Activated naive CD8-positive, alpha-beta T cell treated with anti-CD3 and anti-CD28 coated beads for 36 hours (primary cell): ENCODE results near the gene PPP1R3G. TPM values are rescaled to one million over a fixed set of nuclear protein-coding genes. Genes with fewer than 3 reads are reported as not detected.
A peak's percentile ranks its signal among the peaks of the same experiment; 100 is the strongest.

ENCODE experiments used
- DNase-seq: peaks from one replicate; pipeline ENCODE4 v3.0.0; 2021
- H3K27ac Mint-ChIP-seq: one replicate; pipeline ENCODE4 v1.8.0; 2022; ENCODE audit warnings: mild to moderate bottlenecking, moderate library complexity, mixed read lengths
- H3K27me3 Mint-ChIP-seq: one replicate; pipeline ENCODE4 v1.8.0; 2022; ENCODE audit warnings: mild to moderate bottlenecking, mixed read lengths
- H3K36me3 Mint-ChIP-seq: one replicate; pipeline ENCODE4 v1.8.0; 2021; ENCODE audit warnings: mild to moderate bottlenecking, mixed read lengths
- H3K4me1 Mint-ChIP-seq: one replicate; pipeline ENCODE4 v1.8.0; 2021; ENCODE audit warnings: mixed read lengths
- H3K4me3 Mint-ChIP-seq: one replicate; pipeline ENCODE4 v1.8.0; 2022; ENCODE audit warnings: mild to moderate bottlenecking, moderate library complexity, mixed read lengths
- H3K9me3 Mint-ChIP-seq: one replicate; pipeline ENCODE4 v1.8.0; 2022; ENCODE audit warnings: mixed read lengths
- total RNA-seq, 2 experiments: library from RNA; stranded (reverse); gene quantifications; one replicate each; pipeline ENCODE4 v1.2.3, GENCODE V29; 2021

Gene PPP1R3G
- total RNA-seq, 2 experiments from 2014 or later = 0.06 to 0.10 TPM

DNA sequence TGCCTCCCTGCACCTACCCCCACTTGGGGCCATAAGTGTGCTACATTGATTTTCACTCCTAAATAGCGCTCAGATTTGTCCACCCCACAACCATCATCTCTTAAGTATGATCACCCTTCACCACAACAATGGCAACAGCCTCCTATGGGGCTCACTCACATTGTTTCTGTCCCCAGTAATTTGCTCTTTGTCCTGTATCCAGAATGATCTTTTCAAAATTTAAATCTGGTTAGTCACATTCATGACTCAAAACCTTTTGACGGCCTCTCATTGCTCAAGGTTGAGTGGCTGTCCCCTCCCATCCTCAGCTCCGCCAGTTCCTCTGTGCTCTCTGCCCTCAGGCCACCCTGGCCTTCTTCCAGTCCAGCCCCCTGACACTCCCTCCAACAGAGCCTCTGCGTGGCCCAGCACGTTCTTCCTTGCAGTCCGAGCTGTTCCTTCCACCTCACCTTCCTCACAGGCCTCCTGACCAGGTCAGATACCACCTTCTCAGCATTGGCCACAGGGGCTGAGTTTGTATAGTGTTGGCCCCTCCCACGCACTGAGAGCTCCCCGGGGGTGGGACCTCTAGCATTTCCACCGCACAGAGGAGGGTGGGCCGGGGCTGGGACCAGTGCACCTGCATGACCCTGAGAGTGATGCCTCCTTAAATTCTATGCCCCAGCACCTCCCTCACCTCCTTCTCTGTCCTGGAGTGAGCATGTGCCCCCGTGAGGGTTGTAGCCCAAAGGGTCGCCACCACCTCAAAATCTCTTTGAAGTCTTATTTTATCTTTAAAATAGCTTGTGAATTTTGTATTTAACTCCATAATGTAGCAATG lies 2.4 kb upstream of the PPP1R3G start:
- Mint-ChIP-seq H3K36me3 (no peaks in the 10 kb centered on the region), H3K4me1 (peaks cover 2% of the 10 kb centered on the region)
- DNase-seq = no peak

DNA sequence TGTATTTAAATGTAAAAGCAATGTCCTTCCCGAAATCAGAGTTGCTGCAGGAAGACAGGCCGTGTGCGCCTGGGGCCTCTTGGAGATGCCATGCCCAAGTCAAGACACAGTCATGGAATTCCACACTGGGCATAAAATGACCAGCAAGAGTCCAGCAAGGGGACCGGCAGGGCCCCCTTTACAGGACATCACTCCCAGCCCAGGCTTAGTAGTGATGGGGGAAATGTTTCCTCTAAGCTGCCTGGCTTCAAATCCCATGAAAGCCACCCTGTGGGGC lies 1.9 kb upstream of the PPP1R3G start:
- DNase-seq = no peak
- H3K27me3 Mint-ChIP-seq = peaks cover 51% of the 10 kb centered on the region
- H3K9me3 Mint-ChIP-seq = no peaks in the 10 kb centered on the region
- H3K27ac Mint-ChIP-seq = no peak overlapping the region
- no peaks in the 10 kb centered on the region for H3K36me3 Mint-ChIP-seq
- H3K4me3 Mint-ChIP-seq = no peak overlapping the region
- peaks cover 2% of the 10 kb centered on the region for H3K4me1 Mint-ChIP-seq

More for the DNA sequence above, 2.4 kb upstream of the PPP1R3G start:
- Mint-ChIP-seq H3K9me3 (no peaks in the 10 kb centered on the region), H3K27ac (no peak overlapping the region), H3K27me3 (peaks cover 46% of the 10 kb centered on the region), H3K4me3 (no peak overlapping the region)

DNA sequence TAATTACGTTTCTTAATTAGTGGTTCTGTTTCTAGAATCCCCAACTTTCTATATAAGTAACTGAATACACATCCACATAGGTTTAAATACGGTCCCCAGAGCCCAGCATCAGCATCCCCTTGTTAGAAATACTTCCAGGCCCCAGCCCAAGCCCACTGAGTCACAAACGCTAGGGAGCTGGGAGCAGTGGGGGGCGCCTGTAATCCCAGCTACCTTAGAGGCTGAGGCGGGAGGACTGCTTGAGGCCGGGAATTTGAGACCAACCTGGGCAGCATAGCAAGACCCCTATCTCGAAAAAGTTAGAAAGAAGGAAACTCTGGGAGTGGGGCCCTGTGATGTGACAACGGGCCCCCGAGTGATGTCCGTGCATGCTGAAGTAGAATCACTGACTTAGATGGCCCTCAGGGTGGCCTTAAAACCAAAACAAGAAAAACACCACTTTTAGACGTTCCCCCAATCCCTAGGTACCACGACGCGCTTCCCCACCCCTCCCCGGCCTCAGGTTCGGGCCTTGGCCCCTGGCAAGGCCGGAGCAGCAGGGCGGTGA lies 1.3 kb upstream of the PPP1R3G start:
- Mint-ChIP-seq H3K9me3 (no peaks in the 10 kb centered on the region), H3K4me3 (peak overlapping the region; percentile 57), H3K27me3 (peaks cover 55% of the 10 kb centered on the region), H3K27ac (no peak overlapping the region), H3K36me3 (no peaks in the 10 kb centered on the region), H3K4me1 (peaks cover 2% of the 10 kb centered on the region)
- no peak for DNase-seq

DNA sequence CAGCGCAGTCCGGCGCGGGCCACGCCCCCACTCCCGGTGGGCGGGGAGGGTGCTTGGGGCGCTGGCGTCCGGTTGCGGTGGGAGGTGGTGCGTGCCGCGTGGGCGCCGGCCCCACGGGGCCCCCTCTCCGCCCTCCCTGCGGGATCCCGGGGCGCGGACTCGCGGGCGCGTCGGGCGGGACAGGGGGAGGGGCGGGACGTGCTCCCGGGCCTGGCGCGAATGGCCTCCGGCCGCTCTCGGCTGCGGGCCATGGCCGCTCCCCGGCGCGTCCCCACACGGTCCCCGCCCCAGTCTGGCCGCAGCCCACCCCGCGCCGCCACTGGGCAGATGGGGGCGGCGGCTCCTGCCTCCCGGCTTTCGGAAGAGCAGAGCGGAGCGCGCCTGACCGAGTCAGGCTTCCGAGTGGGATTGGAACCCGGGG lies 771 bp upstream of the PPP1R3G start:
- no peaks in the 10 kb centered on the region for H3K36me3 Mint-ChIP-seq
- H3K4me1 Mint-ChIP-seq = peaks cover 2% of the 10 kb centered on the region
- no peak for DNase-seq
- H3K27me3 Mint-ChIP-seq = peaks cover 55% of the 10 kb centered on the region
- peak overlapping the region; percentile 79 for H3K4me3 Mint-ChIP-seq
- no peak overlapping the region for H3K27ac Mint-ChIP-seq
- no peaks in the 10 kb centered on the region for H3K9me3 Mint-ChIP-seq

DNA sequence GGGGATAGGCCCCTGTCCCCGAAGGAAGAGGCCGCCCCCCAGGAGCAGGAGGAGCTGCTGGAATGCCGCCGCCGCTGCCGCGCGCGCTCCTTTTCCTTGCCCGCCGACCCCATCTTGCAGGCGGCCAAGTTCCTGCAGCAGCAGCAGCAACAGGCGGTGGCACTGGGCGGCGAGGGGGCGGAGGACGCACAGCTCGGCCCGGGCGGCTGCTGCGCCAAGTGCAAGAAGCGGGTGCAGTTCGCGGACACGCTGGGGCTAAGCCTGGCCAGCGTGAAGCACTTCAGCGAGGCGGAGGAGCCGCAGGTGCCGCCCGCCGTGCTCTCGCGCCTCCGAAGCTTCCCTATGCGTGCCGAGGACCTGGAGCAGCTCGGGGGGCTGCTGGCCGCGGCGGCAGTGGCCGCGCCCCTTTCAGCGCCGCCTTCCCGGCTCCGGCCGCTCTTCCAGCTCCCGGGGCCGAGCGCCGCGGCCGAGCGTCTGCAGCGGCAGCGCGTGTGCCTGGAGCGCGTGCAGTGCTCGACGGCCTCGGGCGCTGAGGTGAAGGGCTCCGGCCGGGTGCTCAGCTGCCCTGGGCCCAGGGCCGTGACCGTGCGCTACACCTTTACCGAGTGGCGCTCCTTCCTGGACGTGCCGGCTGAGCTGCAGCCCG lies 630 bp downstream of the PPP1R3G start:
- Mint-ChIP-seq H3K36me3 (no peaks in the 10 kb centered on the region), H3K9me3 (no peaks in the 10 kb centered on the region), H3K4me1 (peaks cover 6% of the 10 kb centered on the region), H3K27me3 (peaks cover 68% of the 10 kb centered on the region), H3K27ac (no peak overlapping the region), H3K4me3 (no peak overlapping the region)
- peak; percentile 27 for DNase-seq

GRCh38 chr6:5086294-5086890 lies 1.3 kb downstream of the PPP1R3G start:
- Mint-ChIP-seq H3K27ac (no peak overlapping the region), H3K9me3 (no peaks in the 10 kb centered on the region), H3K4me3 (no peak overlapping the region), H3K36me3 (no peaks in the 10 kb centered on the region), H3K4me1 (peaks cover 9% of the 10 kb centered on the region), H3K27me3 (peaks cover 72% of the 10 kb centered on the region)
- DNase-seq = peak; percentile 6

GRCh38 chr6:5087389-5087788 lies 2.2 kb downstream of the PPP1R3G start:
- no peaks in the 10 kb centered on the region for H3K36me3 Mint-ChIP-seq
- DNase-seq = no peak
- H3K27me3 Mint-ChIP-seq = peaks cover 70% of the 10 kb centered on the region

GRCh38 chr6:5088780-5089179 lies 3.6 kb downstream of the PPP1R3G start:
- Mint-ChIP-seq H3K9me3 (no peaks in the 10 kb centered on the region), H3K27ac (no peak overlapping the region), H3K36me3 (no peaks in the 10 kb centered on the region), H3K4me3 (no peak overlapping the region), H3K27me3 (peaks cover 62% of the 10 kb centered on the region), H3K4me1 (peaks cover 16% of the 10 kb centered on the region)
- no peak for DNase-seq

More at GRCh38 chr6:5087389-5087788, 2.2 kb downstream of the PPP1R3G start:
- Mint-ChIP-seq H3K9me3 (no peaks in the 10 kb centered on the region), H3K4me1 (peaks cover 16% of the 10 kb centered on the region), H3K27ac (no peak overlapping the region), H3K4me3 (no peak overlapping the region)

- Mint-ChIP-seq H3K27me3 (peaks cover 56% of the 10 kb centered on the region), H3K27ac (no peak overlapping the region), H3K4me1 (peaks cover 16% of the 10 kb centered on the region), H3K36me3 (no peaks in the 10 kb centered on the region), H3K4me3 (no peak overlapping the region), H3K9me3 (no peaks in the 10 kb centered on the region)
- DNase-seq = no peak
Measured at GRCh38 chr6:5089481-5090438, 4.6 kb downstream of the PPP1R3G start.

GRCh38 chr6:5090603-5091002 lies 5.5 kb downstream of the PPP1R3G start:
- Mint-ChIP-seq H3K27me3 (peaks cover 54% of the 10 kb centered on the region), H3K4me3 (no peak overlapping the region), H3K9me3 (no peaks in the 10 kb centered on the region), H3K4me1 (peaks cover 16% of the 10 kb centered on the region), H3K27ac (no peak overlapping the region), H3K36me3 (no peaks in the 10 kb centered on the region)
- no peak for DNase-seq

DNA sequence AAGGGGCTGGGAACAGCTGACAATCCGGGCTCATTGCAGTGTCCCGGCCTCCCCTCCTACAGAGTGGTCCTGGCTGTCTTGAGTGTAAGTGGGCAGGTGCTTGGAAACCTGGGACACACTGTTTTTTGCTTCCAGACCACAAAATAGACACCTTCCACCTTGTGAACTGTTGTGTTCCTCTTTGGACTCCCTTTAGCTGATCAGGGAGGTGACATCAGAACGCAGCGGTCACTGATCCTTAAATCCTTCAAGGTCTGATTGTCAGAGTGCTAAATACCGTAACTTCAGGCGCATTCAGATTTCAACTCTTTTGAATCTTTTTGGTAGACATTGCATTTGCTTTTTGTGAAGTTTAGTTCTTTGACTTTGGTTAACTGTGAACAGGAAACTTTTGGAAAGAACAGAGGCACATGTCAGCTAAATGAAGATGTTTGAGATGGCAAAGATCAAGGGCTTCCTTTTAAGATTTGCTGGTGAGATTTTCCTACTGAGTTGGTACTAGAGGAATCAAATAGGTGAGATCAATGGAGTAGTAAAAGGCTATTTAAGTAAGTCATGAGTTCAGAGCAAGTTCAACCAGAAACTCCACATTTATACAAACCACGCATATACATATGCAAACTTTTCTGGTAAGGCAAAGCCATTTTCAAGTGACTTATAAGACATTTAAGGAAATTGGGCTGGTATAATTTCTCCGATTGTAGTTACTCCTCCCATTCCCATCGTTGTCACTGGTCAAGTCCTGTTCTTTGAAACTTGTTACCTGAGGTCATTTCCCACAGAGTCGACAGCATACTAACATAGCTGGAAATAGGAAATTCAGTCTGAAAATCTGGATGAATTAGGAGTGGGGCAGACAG lies 6.3 kb downstream of the PPP1R3G start:
- no peak for DNase-seq
- peaks cover 15% of the 10 kb centered on the region for H3K4me1 Mint-ChIP-seq
- peaks cover 50% of the 10 kb centered on the region for H3K27me3 Mint-ChIP-seq
- H3K27ac Mint-ChIP-seq = no peak overlapping the region
- H3K4me3 Mint-ChIP-seq = no peak overlapping the region
- H3K9me3 Mint-ChIP-seq = no peaks in the 10 kb centered on the region
- no peaks in the 10 kb centered on the region for H3K36me3 Mint-ChIP-seq

DNA sequence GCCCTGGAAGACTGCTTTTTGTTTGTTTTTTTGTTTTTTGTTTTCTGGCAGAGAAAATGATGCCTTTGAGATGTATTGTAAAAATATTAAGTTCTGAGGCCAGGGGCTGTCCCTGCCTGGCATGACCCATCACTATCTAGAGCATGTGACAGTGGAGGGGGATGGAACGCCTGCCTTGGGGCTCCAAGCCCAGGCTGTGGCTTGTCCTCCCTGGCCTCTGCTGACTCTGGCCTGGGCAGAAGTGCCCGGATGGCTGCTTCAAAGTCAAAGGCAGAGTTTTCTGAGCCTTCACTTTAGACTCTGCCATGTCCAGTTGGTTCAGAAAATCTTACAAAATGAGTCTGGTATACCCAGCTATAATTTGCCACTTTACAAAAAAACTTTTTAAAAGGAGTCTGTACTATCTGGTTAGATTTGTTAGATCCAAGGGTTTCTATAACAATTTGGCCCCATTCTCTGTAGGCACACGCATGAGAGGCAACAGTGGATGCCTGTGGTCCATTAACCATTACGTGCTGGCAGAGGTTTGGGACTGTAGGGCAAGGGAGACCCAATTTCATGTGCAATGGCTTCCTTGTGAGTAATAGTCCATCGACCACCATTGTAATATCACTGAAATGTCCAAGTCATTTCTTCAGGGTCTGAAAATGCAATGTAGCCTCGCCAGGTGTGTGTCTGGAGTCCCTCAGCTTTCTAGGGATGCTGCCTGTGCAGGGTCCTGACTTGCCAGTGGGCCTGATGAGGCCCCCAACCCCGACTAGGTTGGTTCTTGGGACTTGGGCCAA lies 8.3 kb downstream of the PPP1R3G start:
- DNase-seq = no peak
- no peaks in the 10 kb centered on the region for H3K9me3 Mint-ChIP-seq
- no peak overlapping the region for H3K4me3 Mint-ChIP-seq
- no peaks in the 10 kb centered on the region for H3K36me3 Mint-ChIP-seq
- peaks cover 14% of the 10 kb centered on the region for H3K4me1 Mint-ChIP-seq
- H3K27me3 Mint-ChIP-seq = peaks cover 32% of the 10 kb centered on the region
- H3K27ac Mint-ChIP-seq = no peak overlapping the region

DNA sequence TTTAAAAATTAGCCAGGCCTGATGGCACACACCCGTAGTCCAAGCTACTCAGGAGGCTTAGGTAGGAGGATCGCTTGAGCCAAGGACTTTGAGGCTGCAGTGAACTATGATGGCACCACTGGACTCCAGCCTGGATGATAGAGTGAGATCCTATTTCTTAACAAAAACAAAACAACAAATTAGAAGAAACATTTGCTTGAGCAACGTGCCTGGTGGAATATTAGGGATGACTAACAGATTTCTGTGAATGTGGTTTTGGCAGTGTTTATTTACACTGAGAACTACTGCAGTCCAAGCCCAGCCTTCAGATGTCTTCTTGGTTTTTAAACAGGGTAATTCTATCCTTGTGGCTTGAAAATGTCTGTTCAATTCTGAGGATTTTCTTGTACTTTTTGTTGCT lies 9.2 kb downstream of the PPP1R3G start:
- H3K27me3 Mint-ChIP-seq = peaks cover 28% of the 10 kb centered on the region
- no peaks in the 10 kb centered on the region for H3K36me3 Mint-ChIP-seq
- H3K9me3 Mint-ChIP-seq = no peaks in the 10 kb centered on the region
- H3K27ac Mint-ChIP-seq = no peak overlapping the region
- H3K4me3 Mint-ChIP-seq = no peak overlapping the region
- no peak for DNase-seq
- H3K4me1 Mint-ChIP-seq = peaks cover 14% of the 10 kb centered on the region
